GM12878 (cell line): ENCODE results near the gene KCTD6. TPM values are rescaled to one million over a fixed set of nuclear protein-coding genes. Genes with fewer than 3 reads are reported as not detected.

Experiments used
- CHD1 ChIP-seq: IDR thresholded peaks from 2 replicates; pipeline ENCODE4 v1.6.1; 2012; ENCODE audit warnings: low read depth, low read length, improper control_type of control experiment
- CREM ChIP-seq: IDR thresholded peaks from 2 replicates; pipeline ENCODE4 v1.6.1; 2014; ENCODE audit warnings: antibody characterized with exemption, low read depth
- E2F8 ChIP-seq: fragments of 450-650 bp; IDR thresholded peaks from 2 replicates; pipeline ENCODE4 v1.6.1; 2018; ENCODE audit warnings: mild to moderate bottlenecking, low read depth, moderate library complexity; ENCODE audit not compliant: partially characterized antibody
- E4F1 ChIP-seq: fragments of 450-650 bp; IDR thresholded peaks from 2 replicates; pipeline ENCODE4 v1.6.1; 2018; ENCODE audit warnings: borderline replicate concordance, mild to moderate bottlenecking; ENCODE audit not compliant: partially characterized antibody
- ESRRA ChIP-seq: IDR thresholded peaks from 2 replicates; pipeline ENCODE4 v1.6.1; 2012; ENCODE audit warnings: mild to moderate bottlenecking, low read length, improper control_type of control experiment
- FOS ChIP-seq: IDR thresholded peaks from 3 replicates; pipeline ENCODE4 v1.6.1; 2011; ENCODE audit warnings: borderline replicate concordance; ENCODE audit not compliant: insufficient read length; ENCODE audit errors: extremely low read depth
- KDM1A ChIP-seq: fragments of 200-600 bp; sonication (generic); IDR thresholded peaks from 2 replicates; pipeline ENCODE4 v1.6.1; 2016; ENCODE audit warnings: borderline replicate concordance
- NFYB ChIP-seq: IDR thresholded peaks from 2 replicates; pipeline ENCODE4 v1.6.1; 2011; ENCODE audit warnings: low read depth, mild to moderate bottlenecking, low read length, improper control_type of control experiment, moderate library complexity; ENCODE audit not compliant: insufficient read depth
- RELA ChIP-seq: fragments of 450-650 bp; IDR thresholded peaks from 2 replicates; pipeline ENCODE4 v1.8.0; 2014; ENCODE audit warnings: borderline replicate concordance; ENCODE audit not compliant: partially characterized antibody
- SMAD1 ChIP-seq: fragments of 450-650 bp; IDR thresholded peaks from 2 replicates; pipeline ENCODE4 v1.6.1; 2018; ENCODE audit warnings: mild to moderate bottlenecking, low read depth; ENCODE audit not compliant: partially characterized antibody
- TCF12 ChIP-seq: IDR thresholded peaks from 2 replicates; pipeline ENCODE4 v1.6.1; 2011; ENCODE audit warnings: low read depth, mild to moderate bottlenecking, low read length
- TCF3 ChIP-seq: IDR thresholded peaks from 2 replicates; pipeline ENCODE4 v1.6.1; 2012; ENCODE audit warnings: low read depth, mild to moderate bottlenecking, low read length, borderline replicate concordance; ENCODE audit not compliant: insufficient read depth
- YY1 ChIP-seq: IDR thresholded peaks from 2 replicates; pipeline ENCODE4 v1.6.1; 2011; ENCODE audit warnings: low read depth, mild to moderate bottlenecking, low read length
- ZBTB33 ChIP-seq: fragments of 450-650 bp; IDR thresholded peaks from 2 replicates; pipeline ENCODE4 v1.6.1; 2017; ENCODE audit warnings: mild to moderate bottlenecking
- ZBTB40 ChIP-seq: fragments of 450-650 bp; IDR thresholded peaks from 2 replicates; pipeline ENCODE4 v1.6.1; 2016; ENCODE audit warnings: mild to moderate bottlenecking, moderate library complexity, borderline replicate concordance
- ZNF207 ChIP-seq: fragments of 450-650 bp; IDR thresholded peaks from 2 replicates; pipeline ENCODE4 v1.6.1; 2014; ENCODE audit warnings: antibody characterized with exemption, mild to moderate bottlenecking, borderline replicate concordance
- polyA plus RNA-seq, 11 experiments: library from polyadenylated mRNA; depleted of rRNA in 4 of 11; unstranded in 6 of 11; stranded (reverse) in 5 of 11; fragments of >200 nt; fragmentation: Nextera tagmentation in 4 of 11; fragmentation: Illumina TruSeq in 1 of 11; extraction: Ambion mirVana in 4 of 11; extraction: Trizol in 1 of 11; gene quantifications; 1 replicate in 1 of 11; 2 replicates in 10 of 11; pipeline versions ENCODE4 v1.2.1 to v1.2.3, GENCODE V29; 2011 to 2016; ENCODE audit warnings: inconsistent platforms in 2 of 11, missing spikeins in 2 of 11, low read depth in 1 of 11
- total RNA-seq, 4 experiments: library from RNA; depleted of rRNA in 3 of 4; stranded (reverse); fragments of >200 nt in 3 of 4; fragmentation: Illumina TruSeq in 1 of 4; extraction: Trizol in 1 of 4; gene quantifications; 2 replicates each; pipeline versions ENCODE4 v1.2.1 to v1.2.3, GENCODE V29; 2013 to 2021

The KCTD6 gene
- total and polyA plus RNA-seq, 10 of the 15 experiments (the other 5 are each of a cell fraction or from before 2014, with no cell fraction given) = 5.2 to 10.7 (median 8.7) TPM

GRCh38 chr3:58532794-58533220, 40.9 kb downstream of the KCTD6 start (continued):
- TF ChIP-seq E4F1 (no peak), RELA (peak; percentile 71), TCF3 (no peak), CHD1 (no peak), SMAD1 (no peak), CREM (0 out of 2 replicates have a peak, but pooled peaks have one; percentile 15), KDM1A (no peak), ZBTB33 (no peak), NFYB (no peak), TCF12 (0 out of 2 replicates have a peak, but pooled peaks have one; percentile 33), YY1 (peak; percentile 86), E2F8 (no peak), ESRRA (no peak), FOS (no peak), ZBTB40 (no peak), ZNF207 (0 out of 2 replicates have a peak, but pooled peaks have one; percentile 56)
